Glomerular visceral epithelial cell (primary cell): ENCODE measurements around the gene CSMD2.

Experiments used
- DNase-seq: peaks from one replicate; pipeline ENCODE4 v3.0.0-alpha.2; 2016; ENCODE audit errors: extremely low spot score

CSMD2 gene

GRCh38 chr1:34156739-34157138 lies 8.3 kb downstream of the CSMD2 start:
- DNase-seq: no peak

GRCh38 chr1:34155860-34156259 lies 9.2 kb downstream of the CSMD2 start:
- DNase-seq: no peak

GRCh38 chr1:34153246-34153645 lies 11.8 kb downstream of the CSMD2 start:
- DNase-seq: no peak

- no peak for DNase-seq
These were observed 15.5 kb downstream of the CSMD2 start for GRCh38 chr1:34149501-34149900.

GRCh38 chr1:34147301-34147700 lies 17.7 kb downstream of the CSMD2 start:
- DNase-seq: no peak

- no peak for DNase-seq
These were observed 20.3 kb downstream of the CSMD2 start for GRCh38 chr1:34144766-34145165.

GRCh38 chr1:34143975-34144374 lies 21.1 kb downstream of the CSMD2 start:
- no peak for DNase-seq

- DNase-seq: no peak
These were observed 24.9 kb downstream of the CSMD2 start for GRCh38 chr1:34140011-34140676.

- no peak for DNase-seq
These were observed 27.6 kb downstream of the CSMD2 start for GRCh38 chr1:34137411-34137810.

GRCh38 chr1:34132161-34132420 lies 32.9 kb downstream of the CSMD2 start:
- no peak for DNase-seq

- no peak for DNase-seq
These were observed 33.5 kb downstream of the CSMD2 start for GRCh38 chr1:34131396-34132160.

- no peak for DNase-seq
These were observed 34.7 kb downstream of the CSMD2 start for GRCh38 chr1:34130306-34130705.

GRCh38 chr1:34129630-34130029 lies 35.4 kb downstream of the CSMD2 start:
- DNase-seq: no peak

GRCh38 chr1:34128186-34128889 lies 36.7 kb downstream of the CSMD2 start:
- DNase-seq: no peak

- DNase-seq: no peak
These were observed 37.7 kb downstream of the CSMD2 start for GRCh38 chr1:34127006-34128000.

- DNase-seq: no peak
These were observed 38.5 kb downstream of the CSMD2 start for GRCh38 chr1:34126486-34126885.

- no peak for DNase-seq
These were observed 39.2 kb downstream of the CSMD2 start for GRCh38 chr1:34125721-34126380.

- DNase-seq: no peak
These were observed 42.7 kb downstream of the CSMD2 start for GRCh38 chr1:34122080-34122932.

GRCh38 chr1:34115233-34115632 lies 49.8 kb downstream of the CSMD2 start:
- DNase-seq: no peak

- DNase-seq: no peak
These were observed 51.1 kb downstream of the CSMD2 start for GRCh38 chr1:34113887-34114286.
